HFFc6 (cell line): Measurements from ENCODE around the gene UIMC1. TPM values are rescaled to one million over a fixed set of nuclear protein-coding genes. Genes with fewer than 3 reads are reported as not detected.

Experiments
- DNase-seq: peaks from one replicate; pipeline ENCODE4 v3.0.0-alpha.2; 2018
- H3K27ac Mint-ChIP-seq: 2 replicates; pipeline ENCODE4 v1.8.0; 2020; ENCODE audit warnings: mild to moderate bottlenecking, mixed read lengths
- H3K27me3 Mint-ChIP-seq: 2 replicates; pipeline ENCODE4 v1.8.0; 2021; ENCODE audit warnings: mild to moderate bottlenecking, moderate library complexity, mixed read lengths; ENCODE audit not compliant: insufficient read depth
- H3K36me3 Mint-ChIP-seq: 2 replicates; pipeline ENCODE4 v1.8.0; 2021; ENCODE audit warnings: low read depth, mixed read lengths
- H3K4me1 Mint-ChIP-seq: 2 replicates; pipeline ENCODE4 v1.8.0; 2020; ENCODE audit warnings: low read depth, mixed read lengths
- H3K4me3 Mint-ChIP-seq: 2 replicates; pipeline ENCODE4 v1.8.0; 2020; ENCODE audit warnings: mild to moderate bottlenecking, moderate library complexity, mixed read lengths
- H3K9me3 Mint-ChIP-seq: 2 replicates; pipeline ENCODE4 v1.8.0; 2020; ENCODE audit warnings: mild to moderate bottlenecking, mixed read lengths
- CTCF ChIP-seq: fragments of 200-600 bp; sonication (generic); IDR thresholded peaks from 2 replicates; pipeline ENCODE4 v1.5.0; 2021; ENCODE audit warnings: antibody characterized with exemption, mild to moderate bottlenecking
- total RNA-seq, 6 experiments: library from RNA; stranded (reverse); fragmentation: NEBNext Ultra II Directional; extraction: Animal tissue kit (Norgen Biotek cat#: 25700); gene quantifications; 2 replicates in 1 of 6; 3 replicates in 5 of 6; pipeline ENCODE4 v1.2.3, GENCODE V29; 2021

The UIMC1 gene
- total RNA-seq, 6 experiments from 2014 or later = 19.8 to 34.4 (median 23.6) TPM

GRCh38 chr5:176979669-176980068 is 26.9 kb downstream of the UIMC1 start:
- H3K9me3 Mint-ChIP-seq = no peaks in the 10 kb centered on the region
- no peaks in the 10 kb centered on the region for H3K27me3 Mint-ChIP-seq
- no peak for TF ChIP-seq CTCF
- H3K4me1 Mint-ChIP-seq = no peaks in the 10 kb centered on the region; the same call in 1 of the 2 replicates
- H3K36me3 Mint-ChIP-seq = peaks cover 20% of the 10 kb centered on the region
- H3K27ac Mint-ChIP-seq = no peak overlapping the region
- DNase-seq = no peak
- no peak overlapping the region for H3K4me3 Mint-ChIP-seq

- Mint-ChIP-seq H3K27me3 (no peaks in the 10 kb centered on the region), H3K36me3 (peaks cover 11% of the 10 kb centered on the region), H3K4me3 (no peak overlapping the region), H3K27ac (no peak overlapping the region), H3K4me1 (no peaks in the 10 kb centered on the region), H3K9me3 (no peaks in the 10 kb centered on the region)
- DNase-seq = no peak
- no peak for TF ChIP-seq CTCF
Measured at GRCh38 chr5:176965633-176966032, 40.9 kb downstream of the UIMC1 start.

- Mint-ChIP-seq H3K9me3 (no peaks in the 10 kb centered on the region), H3K36me3 (peaks cover 4% of the 10 kb centered on the region), H3K4me3 (no peak overlapping the region), H3K27me3 (no peaks in the 10 kb centered on the region), H3K27ac (no peak overlapping the region), H3K4me1 (peaks cover 21% of the 10 kb centered on the region)
- DNase-seq = peak; percentile 7
- peak; percentile 74 for TF ChIP-seq CTCF
Measured at GRCh38 chr5:176959051-176959450, 47.5 kb downstream of the UIMC1 start.

GRCh38 chr5:176956756-176957155 is 49.8 kb downstream of the UIMC1 start:
- no peak overlapping the region for H3K27ac Mint-ChIP-seq
- no peaks in the 10 kb centered on the region for H3K9me3 Mint-ChIP-seq
- H3K4me3 Mint-ChIP-seq = no peak overlapping the region
- peaks cover 4% of the 10 kb centered on the region; the same call in 1 of the 2 replicates for H3K36me3 Mint-ChIP-seq
- TF ChIP-seq CTCF = no peak
- H3K27me3 Mint-ChIP-seq = no peaks in the 10 kb centered on the region
- H3K4me1 Mint-ChIP-seq = peaks cover 21% of the 10 kb centered on the region
- no peak for DNase-seq

GRCh38 chr5:176955895-176956294 is 50.7 kb downstream of the UIMC1 start:
- Mint-ChIP-seq H3K9me3 (no peaks in the 10 kb centered on the region), H3K27ac (no peak overlapping the region), H3K27me3 (no peaks in the 10 kb centered on the region), H3K36me3 (peaks cover 8% of the 10 kb centered on the region), H3K4me1 (peaks cover 21% of the 10 kb centered on the region), H3K4me3 (no peak overlapping the region)
- no peak for TF ChIP-seq CTCF
- no peak for DNase-seq

GRCh38 chr5:176954050-176954449 is 52.5 kb downstream of the UIMC1 start:
- Mint-ChIP-seq H3K4me3 (no peak overlapping the region), H3K27me3 (no peaks in the 10 kb centered on the region), H3K27ac (no peak overlapping the region), H3K36me3 (peaks cover 8% of the 10 kb centered on the region), H3K9me3 (no peaks in the 10 kb centered on the region), H3K4me1 (peaks cover 21% of the 10 kb centered on the region)
- no peak for TF ChIP-seq CTCF
- DNase-seq = no peak
